Activated naive CD4-positive, alpha-beta T cell treated with anti-CD3 and anti-CD28 coated beads, Interleukin-2, amount 10 ng/mL, durations not matched to agents 7 days and 5 days (primary cell): ENCODE measurements around the gene DYNLT2.
A peak's percentile ranks its signal among the peaks of the same experiment; 100 is the strongest.
"Not testable (repeated sequence)": the region's sequence is repeated elsewhere in the genome, so short reads cannot be mapped to it uniquely, and the experiment has no call there.

ENCODE experiments used
- CTCF ChIA-PET: fragments of 350-600 bp; sonication (Branson Sonifier 250); formaldehyde crosslinking; loops from one replicate; lab custom pipeline; 2021; ENCODE audit warnings: antibody characterized with exemption; lab: Charles Lee
- DNase-seq: peaks from one replicate; pipeline ENCODE4 v3.0.0-alpha.2; 2020
- H3K27ac Mint-ChIP-seq: one replicate; pipeline ENCODE4 v1.8.0; 2021; ENCODE audit warnings: mild to moderate bottlenecking, moderate library complexity, mixed read lengths
- H3K27me3 Mint-ChIP-seq: one replicate; pipeline ENCODE4 v1.8.0; 2021; ENCODE audit warnings: mild to moderate bottlenecking, mixed read lengths
- H3K36me3 Mint-ChIP-seq: one replicate; pipeline ENCODE4 v1.8.0; 2021; ENCODE audit warnings: mixed read lengths
- H3K4me1 Mint-ChIP-seq: one replicate; pipeline ENCODE4 v1.8.0; 2021; ENCODE audit warnings: mixed read lengths
- H3K4me3 Mint-ChIP-seq: one replicate; pipeline ENCODE4 v1.8.0; 2021; ENCODE audit warnings: mild to moderate bottlenecking, moderate library complexity, mixed read lengths
- H3K9me3 Mint-ChIP-seq: one replicate; pipeline ENCODE4 v1.8.0; 2021; ENCODE audit warnings: mixed read lengths

The DYNLT2 gene

DNA sequence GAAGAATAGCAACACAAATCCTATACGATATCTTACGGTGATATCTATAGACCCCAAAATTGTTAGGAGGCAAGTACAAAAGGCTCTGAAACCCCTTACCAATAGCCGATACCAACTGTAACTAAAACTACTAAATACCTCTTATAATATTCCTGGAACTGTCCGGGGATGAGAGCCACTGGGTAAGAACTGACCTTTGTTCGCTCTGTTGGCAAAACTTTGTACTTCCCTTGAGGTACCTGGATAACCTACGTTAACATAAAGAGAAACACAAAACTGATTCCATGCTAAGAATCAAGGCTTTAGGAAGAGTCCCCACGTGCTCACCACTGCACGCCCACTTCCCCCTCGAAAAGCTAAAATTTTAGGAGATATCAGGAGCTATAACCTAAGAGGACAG is 36.8 kb downstream of the DYNLT2 start:
- Mint-ChIP-seq H3K27ac (no peak overlapping the region), H3K9me3 (no peaks in the 10 kb centered on the region), H3K4me1 (peaks cover 7% of the 10 kb centered on the region), H3K4me3 (no peak overlapping the region), H3K27me3 (no peaks in the 10 kb centered on the region), H3K36me3 (peaks cover 54% of the 10 kb centered on the region)
- CTCF ChIA-PET, result no interaction called here
- no peak for DNase-seq

GRCh38 chr6:169714178-169714577 is 37.2 kb downstream of the DYNLT2 start:
- peaks cover 3% of the 10 kb centered on the region for H3K4me1 Mint-ChIP-seq
- CTCF ChIA-PET, result no interaction called here
- no peak for DNase-seq
- H3K4me3 Mint-ChIP-seq, result no peak overlapping the region
- H3K27me3 Mint-ChIP-seq, result no peaks in the 10 kb centered on the region
- no peaks in the 10 kb centered on the region for H3K9me3 Mint-ChIP-seq
- peaks cover 50% of the 10 kb centered on the region for H3K36me3 Mint-ChIP-seq
- no peak overlapping the region for H3K27ac Mint-ChIP-seq

DNA sequence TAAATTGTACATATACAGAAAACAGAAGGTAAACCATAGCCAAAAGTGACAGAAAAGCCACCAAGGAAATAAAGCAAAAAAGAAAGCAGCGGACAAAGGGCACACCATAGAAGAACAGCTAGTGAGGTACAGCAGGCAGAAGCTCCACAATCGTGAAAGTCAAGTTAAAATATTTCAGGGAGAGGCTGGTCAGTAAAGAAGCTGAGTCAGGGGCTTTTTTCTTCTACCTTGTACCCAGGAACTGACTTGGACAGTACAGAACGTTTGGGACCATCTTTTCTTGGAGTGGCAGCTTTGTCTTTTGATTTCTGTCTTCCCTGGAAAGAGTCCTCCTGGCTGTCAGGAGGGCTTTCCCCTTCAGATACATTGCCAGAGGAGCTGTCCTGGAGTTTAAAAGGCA is 41.4 kb downstream of the DYNLT2 start:
- Mint-ChIP-seq H3K4me3 (no peak overlapping the region), H3K27ac (no peak overlapping the region), H3K9me3 (no peaks in the 10 kb centered on the region), H3K36me3 (peaks cover 37% of the 10 kb centered on the region), H3K4me1 (peaks cover 14% of the 10 kb centered on the region), H3K27me3 (no peaks in the 10 kb centered on the region)
- CTCF ChIA-PET, result interaction anchor here (0.7 to 1.7 kb wide), 3 partner anchors 12 to 80 kb away, joined by 3 to 7 read pairs (median 3); no protein-coding TSS in a partner anchor
- no peak for DNase-seq

DNA sequence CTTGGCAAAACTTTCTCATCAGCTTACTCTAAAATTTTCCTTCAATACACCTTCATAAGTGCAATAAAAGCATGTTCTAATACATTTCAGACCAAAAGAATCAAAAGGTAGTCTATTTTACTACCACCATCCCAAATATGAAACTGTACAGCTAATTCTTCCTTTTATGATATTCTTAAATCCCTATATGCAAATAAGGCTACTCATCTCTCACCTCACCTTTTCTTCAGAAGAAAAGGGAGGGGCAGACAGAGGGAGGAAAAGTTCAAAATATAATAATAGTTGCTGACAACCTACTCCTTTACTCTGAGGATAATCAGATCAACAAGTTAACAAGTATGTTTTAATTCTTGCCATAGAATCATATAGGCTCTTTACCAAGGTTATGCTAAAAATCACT is 42.1 kb downstream of the DYNLT2 start:
- no peak for DNase-seq
- CTCF ChIA-PET, result interaction anchor here (0.8 to 1.7 kb wide), 3 partner anchors 13 to 820 kb away, joined by 3 to 7 read pairs (median 5); no protein-coding TSS in a partner anchor
- H3K9me3 Mint-ChIP-seq, result no peaks in the 10 kb centered on the region
- peaks cover 18% of the 10 kb centered on the region for H3K4me1 Mint-ChIP-seq
- H3K4me3 Mint-ChIP-seq, result no peak overlapping the region
- H3K36me3 Mint-ChIP-seq, result peaks cover 34% of the 10 kb centered on the region
- H3K27me3 Mint-ChIP-seq, result no peaks in the 10 kb centered on the region
- H3K27ac Mint-ChIP-seq, result no peak overlapping the region

DNA sequence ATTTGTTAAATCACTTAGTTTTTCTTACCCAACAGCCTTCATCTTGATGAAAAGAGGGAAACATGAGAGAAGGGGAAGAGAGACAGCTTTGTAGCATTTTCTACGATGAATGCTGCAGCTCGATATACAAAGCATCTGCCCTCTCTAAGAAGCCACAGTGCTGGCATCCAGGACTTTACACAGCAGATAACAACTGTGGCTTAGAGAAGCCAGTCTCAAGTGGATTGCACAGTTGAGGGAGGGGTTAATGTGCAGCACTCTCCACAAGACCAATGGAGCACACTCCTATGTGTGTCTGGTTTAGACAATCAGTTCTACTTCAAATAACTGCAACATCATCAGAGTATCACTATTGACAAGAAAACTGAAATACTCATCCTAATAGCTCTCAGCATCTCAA is 43.6 kb downstream of the DYNLT2 start:
- peak overlapping the region; percentile 33 for H3K27ac Mint-ChIP-seq
- no peak for DNase-seq
- H3K27me3 Mint-ChIP-seq, result no peaks in the 10 kb centered on the region
- peaks cover 32% of the 10 kb centered on the region for H3K4me1 Mint-ChIP-seq
- CTCF ChIA-PET, result no interaction called here
- H3K36me3 Mint-ChIP-seq, result peaks cover 37% of the 10 kb centered on the region
- no peaks in the 10 kb centered on the region for H3K9me3 Mint-ChIP-seq
- no peak overlapping the region for H3K4me3 Mint-ChIP-seq

DNA sequence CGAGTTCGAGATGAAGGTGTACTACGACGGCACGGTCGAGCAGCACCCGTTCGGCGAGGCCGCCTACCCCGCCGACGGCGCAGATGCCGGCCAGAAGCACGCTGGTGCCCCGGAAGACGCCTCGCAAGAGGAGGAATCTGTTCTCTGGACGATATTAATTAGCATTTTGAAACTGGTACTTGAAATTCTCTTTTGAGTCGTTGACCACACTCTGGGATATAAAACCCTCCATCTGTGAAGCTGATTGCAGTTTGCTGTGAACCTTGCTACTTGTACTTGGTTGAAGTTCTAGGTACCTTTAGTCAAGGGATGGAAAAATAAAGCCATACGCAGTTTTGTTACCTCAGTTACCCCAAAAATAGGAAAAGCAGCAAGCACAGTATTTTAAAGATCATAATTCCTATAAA is 48.5 kb downstream of the DYNLT2 start:
- no peaks in the 10 kb centered on the region for H3K27me3 Mint-ChIP-seq
- peak overlapping the region; percentile 91 for H3K27ac Mint-ChIP-seq
- DNase-seq, result no peak
- H3K9me3 Mint-ChIP-seq, result no peaks in the 10 kb centered on the region
- peaks cover 27% of the 10 kb centered on the region for H3K36me3 Mint-ChIP-seq
- H3K4me1 Mint-ChIP-seq, result peaks cover 50% of the 10 kb centered on the region
- peak overlapping the region; percentile 82 for H3K4me3 Mint-ChIP-seq
- CTCF ChIA-PET, result interaction anchor here (1.7 kb wide), 1 partner anchor 18 kb away, joined by 5 read pairs; no protein-coding TSS in a partner anchor

DNA sequence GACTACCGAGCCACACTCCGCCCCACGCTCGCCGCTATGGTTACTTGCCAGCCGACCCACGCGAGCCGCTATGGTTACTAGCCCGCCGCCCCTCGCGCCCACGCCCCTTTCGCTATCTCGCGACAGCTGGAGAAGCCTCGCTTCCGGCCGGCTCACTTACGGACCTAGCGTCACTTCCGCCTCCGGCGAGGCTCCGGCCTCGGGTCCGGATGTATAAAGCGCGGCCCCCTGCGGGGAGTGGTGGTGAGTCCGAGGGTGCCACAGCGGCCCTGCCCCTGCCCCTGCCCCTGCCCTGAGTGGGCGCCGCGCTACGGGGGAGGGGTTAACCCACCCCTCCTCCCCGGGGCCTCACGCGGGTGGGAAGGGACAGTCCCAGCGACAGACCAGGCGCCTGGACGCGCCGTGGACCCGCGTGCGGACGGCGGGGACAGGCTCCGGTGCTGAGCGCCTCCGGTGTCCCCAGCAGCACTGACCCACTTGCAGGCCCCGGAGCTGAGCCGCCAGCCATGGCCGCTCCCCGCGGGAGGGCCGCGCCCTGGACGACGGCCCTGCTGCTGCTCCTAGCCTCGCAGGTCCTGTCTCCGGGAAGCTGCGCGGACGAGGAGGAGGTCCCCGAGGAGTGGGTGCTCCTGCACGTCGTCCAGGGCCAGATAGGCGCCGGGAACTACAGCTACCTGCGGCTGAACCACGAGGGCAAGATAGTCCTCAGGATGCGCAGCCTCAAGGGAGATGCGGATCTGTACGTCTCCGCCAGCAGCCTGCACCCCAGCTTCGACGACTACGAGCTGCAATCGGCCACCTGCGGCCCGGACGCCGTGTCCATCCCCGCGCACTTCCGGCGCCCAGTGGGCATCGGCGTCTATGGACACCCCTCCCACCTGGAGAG is 49.2 kb downstream of the DYNLT2 start, which contains the start of the genes C6orf120 and WDR27:
TSS of gene C6orf120 (plus strand) at position 173 of the 886 bp plus-strand sequence. CDS start at position 507, 334 bp downstream.
TSS of gene WDR27 (minus strand) at position 76 of the 886 bp plus-strand sequence. CDS start 13,024 bp downstream, outside the sequence.
- Mint-ChIP-seq H3K4me3 (peak within 1 kb of the TSS; percentile 82), H3K9me3 (peaks cover 2% of the 10 kb centered on the region), H3K4me1 (peaks cover 50% of the 10 kb centered on the region), H3K36me3 (peaks cover 27% of the 10 kb centered on the region), H3K27ac (peak within 1 kb of the TSS; percentile 91), H3K27me3 (no peaks in the 10 kb centered on the region)
- CTCF ChIA-PET, result interaction anchor here (0.6 to 1.7 kb wide), 3 partner anchors 9 to 1134 kb away, joined by 3 to 5 read pairs (median 3); no protein-coding TSS in a partner anchor
- DNase-seq, result peak; percentile 98

GRCh38 chr6:169701311-169701953 is 49.9 kb downstream of the DYNLT2 start:
- CTCF ChIA-PET, result interaction anchor here (1.1 to 1.7 kb wide), 2 partner anchors 10 to 20 kb away, joined by 3 to 5 read pairs; no protein-coding TSS in a partner anchor
- peaks cover 47% of the 10 kb centered on the region for H3K4me1 Mint-ChIP-seq
- no peaks in the 10 kb centered on the region for H3K27me3 Mint-ChIP-seq
- H3K4me3 Mint-ChIP-seq, result peak overlapping the region; percentile 82
- peak overlapping the region; percentile 84 for H3K27ac Mint-ChIP-seq
- H3K36me3 Mint-ChIP-seq, result peaks cover 27% of the 10 kb centered on the region
- no peak for DNase-seq
- H3K9me3 Mint-ChIP-seq, result peaks cover 2% of the 10 kb centered on the region

GRCh38 chr6:169700296-169700695 is 51.1 kb downstream of the DYNLT2 start:
- no peak for DNase-seq
- peaks cover 24% of the 10 kb centered on the region for H3K36me3 Mint-ChIP-seq

GRCh38 chr6:169697115-169697514 is 54.3 kb downstream of the DYNLT2 start:
- H3K4me3 Mint-ChIP-seq, DNase-seq, H3K27ac Mint-ChIP-seq, CTCF ChIA-PET, H3K36me3 Mint-ChIP-seq, H3K27me3 Mint-ChIP-seq: not testable (repeated sequence)
- Mint-ChIP-seq H3K4me1 (peaks cover 17% of the 10 kb centered on the region), H3K9me3 (peaks cover 10% of the 10 kb centered on the region)

More at GRCh38 chr6:169700296-169700695, 51.1 kb downstream of the DYNLT2 start:
- H3K4me3 Mint-ChIP-seq, result peak overlapping the region; percentile 8
- peaks cover 7% of the 10 kb centered on the region for H3K9me3 Mint-ChIP-seq
- CTCF ChIA-PET, result interaction anchor here (1.2 kb wide), 1 partner anchor 17 kb away, joined by 3 read pairs; no protein-coding TSS in a partner anchor
- H3K4me1 Mint-ChIP-seq, result peaks cover 39% of the 10 kb centered on the region
- H3K27me3 Mint-ChIP-seq, result no peaks in the 10 kb centered on the region
- no peak overlapping the region for H3K27ac Mint-ChIP-seq

- no peak for DNase-seq
- Mint-ChIP-seq H3K9me3 (peaks cover 10% of the 10 kb centered on the region), H3K27me3 (no peaks in the 10 kb centered on the region), H3K36me3 (peaks cover 10% of the 10 kb centered on the region), H3K4me3 (no peak overlapping the region), H3K4me1 (peaks cover 15% of the 10 kb centered on the region), H3K27ac (no peak overlapping the region)
- CTCF ChIA-PET, result no interaction called here
Observed at GRCh38 chr6:169695131-169695530, 56.2 kb downstream of the DYNLT2 start.

GRCh38 chr6:169692516-169692915 is 58.9 kb downstream of the DYNLT2 start:
- H3K27ac Mint-ChIP-seq, result no peak overlapping the region
- CTCF ChIA-PET, result no interaction called here
- H3K36me3 Mint-ChIP-seq, result peaks cover 14% of the 10 kb centered on the region
- no peaks in the 10 kb centered on the region for H3K27me3 Mint-ChIP-seq
- peaks cover 9% of the 10 kb centered on the region for H3K9me3 Mint-ChIP-seq
- no peak overlapping the region for H3K4me3 Mint-ChIP-seq
- H3K4me1 Mint-ChIP-seq, result peaks cover 6% of the 10 kb centered on the region
- no peak for DNase-seq

- Mint-ChIP-seq H3K27me3 (no peaks in the 10 kb centered on the region), H3K4me3 (no peak overlapping the region), H3K4me1 (peaks cover 6% of the 10 kb centered on the region), H3K36me3 (peaks cover 16% of the 10 kb centered on the region), H3K9me3 (peaks cover 10% of the 10 kb centered on the region), H3K27ac (no peak overlapping the region)
- CTCF ChIA-PET, result no interaction called here
- no peak for DNase-seq
Observed at GRCh38 chr6:169691260-169691659, 60.1 kb downstream of the DYNLT2 start.
